DMS53 treated with DMSO at 0.1 percent for 48 hours (cell line): Measurements from ENCODE around the gene IGFN1.

ENCODE experiments used
- DNase-seq: peaks from one replicate; lab custom pipeline; 2025; ENCODE audit not compliant: unreplicated experiment; lab: John Stamatoyannopoulos, UW

The IGFN1 gene

DNA sequence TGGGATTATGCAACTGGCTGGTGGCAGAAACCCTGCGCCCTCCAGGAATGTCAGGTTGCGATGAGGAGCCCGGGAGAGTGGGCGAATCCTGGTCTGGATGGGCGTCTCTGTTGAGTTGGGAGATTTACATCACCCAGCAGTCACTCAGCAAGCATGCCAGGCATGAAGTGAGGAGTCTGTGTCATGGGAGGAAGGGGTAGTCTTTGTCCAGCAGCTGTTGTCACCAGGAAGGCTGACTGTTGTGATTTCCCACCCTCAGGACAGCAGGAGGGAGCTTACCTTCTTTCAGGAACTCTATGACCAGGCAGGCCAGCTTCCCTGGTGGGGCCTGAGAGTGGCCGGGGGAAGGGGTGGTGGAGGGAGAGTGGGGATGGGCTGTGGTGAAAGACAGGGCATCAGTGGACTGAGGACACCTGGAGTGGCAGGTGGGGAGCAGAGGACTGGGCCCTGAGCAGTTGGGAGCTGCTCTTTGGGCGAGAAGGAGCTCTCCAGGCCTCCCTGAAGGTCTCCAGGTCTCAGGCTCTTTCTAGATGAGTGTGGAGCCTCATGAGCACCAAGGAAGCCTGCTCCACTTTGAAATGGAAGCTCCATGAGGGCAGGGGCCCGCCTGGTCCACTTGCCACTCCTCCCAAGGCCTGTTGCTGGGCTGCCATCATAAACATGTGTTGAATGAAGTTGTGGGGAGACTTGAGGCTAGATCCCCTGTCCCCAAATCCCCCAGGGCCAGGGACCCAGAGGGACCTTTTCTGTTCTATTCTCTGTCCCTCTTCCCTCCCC, 71.3 kb downstream of the IGFN1 start:
- DNase-seq: no peak

DNA sequence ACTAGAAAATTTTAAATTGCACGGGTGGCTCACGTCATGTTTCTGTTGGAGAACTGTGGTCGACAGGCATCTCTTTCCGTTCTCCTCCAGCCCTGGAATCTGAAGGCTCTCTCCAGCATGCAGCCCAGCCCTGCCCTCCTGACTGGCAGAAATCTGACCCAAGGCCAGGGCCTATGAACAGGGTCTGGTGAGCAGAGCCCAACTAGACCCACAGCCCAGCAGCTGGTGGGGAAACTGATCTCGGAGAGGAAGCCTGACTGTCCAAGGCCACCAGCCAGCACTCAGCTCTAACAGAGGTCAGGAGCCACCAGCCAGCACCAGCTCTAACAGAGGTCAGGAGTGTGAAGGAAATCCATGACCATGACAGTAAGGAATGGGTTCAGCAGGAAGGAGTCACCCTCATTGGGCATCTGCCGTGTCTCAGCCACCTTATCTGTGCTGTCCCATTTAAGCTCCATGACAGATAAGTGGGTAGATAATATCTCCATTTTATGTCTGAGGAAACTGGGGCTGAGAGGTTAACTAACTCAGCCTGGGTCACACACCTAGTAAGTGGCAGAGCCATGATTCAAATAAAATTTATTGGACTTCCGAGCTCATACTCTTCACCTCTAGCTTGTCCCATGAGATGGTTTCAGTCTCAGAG, 72.5 kb downstream of the IGFN1 start:
- no peak for DNase-seq

DNA sequence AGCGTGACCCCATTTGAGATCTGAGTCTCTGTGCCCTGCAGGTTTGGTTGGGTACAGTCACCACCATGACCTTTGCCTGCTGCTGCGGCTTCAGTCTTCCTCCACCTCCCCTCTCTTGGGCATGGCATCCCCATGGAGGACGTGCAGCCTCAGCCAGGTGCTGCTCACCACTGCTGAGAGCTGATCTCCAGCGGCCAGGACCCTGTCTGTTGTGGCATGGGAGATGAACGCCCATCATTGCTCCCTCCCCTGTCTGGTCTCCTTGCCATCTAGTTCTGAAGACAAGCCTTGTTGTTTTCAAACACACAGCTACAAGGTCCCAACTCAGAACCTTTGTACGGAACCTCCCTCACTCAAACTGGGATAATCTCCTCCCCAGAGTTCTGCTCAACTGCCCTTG, 73.4 kb downstream of the IGFN1 start:
- no peak for DNase-seq

DNA sequence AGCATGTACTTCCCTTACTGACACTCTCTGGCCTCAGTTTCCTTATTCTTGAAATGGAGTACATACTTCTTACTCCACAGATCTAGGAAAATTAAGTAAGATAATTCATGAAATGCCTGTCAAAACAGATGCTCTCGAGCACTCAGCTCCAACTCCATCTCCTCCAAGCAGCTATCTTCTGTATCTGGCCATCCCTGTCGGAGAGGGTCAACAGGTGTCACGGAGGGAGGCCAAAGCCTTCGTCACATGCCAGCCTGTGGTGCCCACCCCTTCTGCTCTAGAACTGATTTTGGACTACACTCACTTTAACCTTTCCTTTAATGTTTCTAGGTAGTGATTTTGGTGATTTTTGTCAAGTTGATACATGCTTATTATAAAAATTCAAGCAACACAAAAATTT, 73.9 kb downstream of the IGFN1 start:
- DNase-seq: no peak

DNA sequence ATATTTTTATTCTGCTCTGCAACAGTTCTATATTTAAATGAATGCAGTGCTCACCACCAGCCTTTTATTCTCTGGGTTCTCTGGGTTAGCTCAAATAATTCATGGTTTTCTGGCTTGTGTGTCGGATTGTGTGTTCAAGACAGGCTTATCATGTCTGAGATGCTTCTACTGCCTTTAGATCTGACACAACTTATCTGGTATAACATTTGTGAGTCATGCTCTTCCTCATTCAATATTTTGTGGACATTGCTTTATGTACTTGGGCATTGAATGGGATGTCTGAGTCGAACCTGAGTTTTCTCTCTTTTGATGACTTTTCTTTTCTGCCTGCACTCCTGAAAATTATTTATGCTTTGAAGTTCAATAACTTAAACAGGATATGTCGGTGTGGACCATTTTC, 75.1 kb downstream of the IGFN1 start:
- DNase-seq: peak; percentile 20

DNA sequence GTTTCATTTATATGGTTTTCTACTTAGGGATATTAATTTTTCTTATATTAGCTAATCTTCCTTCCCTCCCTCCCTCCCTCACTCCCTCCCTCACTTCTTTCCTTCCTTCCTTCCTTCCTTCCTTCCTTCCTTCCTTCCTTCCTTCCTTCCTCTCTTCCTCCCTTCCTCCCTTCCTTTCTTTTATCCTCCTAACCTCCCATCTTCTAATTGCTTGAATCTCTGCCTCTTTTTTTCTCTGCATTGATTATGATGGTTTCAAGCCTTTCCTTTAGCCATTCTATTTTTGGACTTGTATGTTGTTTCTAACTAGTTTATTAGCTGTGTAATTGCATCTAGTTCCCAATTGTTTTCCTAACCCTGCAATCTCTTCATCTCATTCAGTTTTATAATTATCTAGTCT, 75.7 kb downstream of the IGFN1 start:
- DNase-seq: no peak

DNA sequence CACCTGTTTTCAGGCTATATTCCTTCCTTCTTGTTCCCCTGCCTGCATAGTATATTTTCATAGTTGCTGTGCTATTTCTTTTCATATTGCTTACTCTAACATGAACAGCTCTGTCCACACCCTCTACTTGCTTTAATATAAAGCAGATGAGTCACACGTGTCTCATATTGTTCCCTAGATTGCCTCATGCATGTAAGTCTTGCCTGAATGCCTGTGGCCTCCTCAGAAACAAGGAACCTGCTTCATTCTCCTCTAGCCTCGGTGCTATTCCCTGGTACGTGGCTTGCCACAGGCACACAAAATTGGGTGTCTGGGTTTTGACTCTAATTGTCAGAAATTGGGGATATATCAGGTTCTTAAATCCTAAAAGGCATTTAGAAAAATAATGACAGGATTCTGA, 76.2 kb downstream of the IGFN1 start:
- peak; percentile 51 for DNase-seq

DNA sequence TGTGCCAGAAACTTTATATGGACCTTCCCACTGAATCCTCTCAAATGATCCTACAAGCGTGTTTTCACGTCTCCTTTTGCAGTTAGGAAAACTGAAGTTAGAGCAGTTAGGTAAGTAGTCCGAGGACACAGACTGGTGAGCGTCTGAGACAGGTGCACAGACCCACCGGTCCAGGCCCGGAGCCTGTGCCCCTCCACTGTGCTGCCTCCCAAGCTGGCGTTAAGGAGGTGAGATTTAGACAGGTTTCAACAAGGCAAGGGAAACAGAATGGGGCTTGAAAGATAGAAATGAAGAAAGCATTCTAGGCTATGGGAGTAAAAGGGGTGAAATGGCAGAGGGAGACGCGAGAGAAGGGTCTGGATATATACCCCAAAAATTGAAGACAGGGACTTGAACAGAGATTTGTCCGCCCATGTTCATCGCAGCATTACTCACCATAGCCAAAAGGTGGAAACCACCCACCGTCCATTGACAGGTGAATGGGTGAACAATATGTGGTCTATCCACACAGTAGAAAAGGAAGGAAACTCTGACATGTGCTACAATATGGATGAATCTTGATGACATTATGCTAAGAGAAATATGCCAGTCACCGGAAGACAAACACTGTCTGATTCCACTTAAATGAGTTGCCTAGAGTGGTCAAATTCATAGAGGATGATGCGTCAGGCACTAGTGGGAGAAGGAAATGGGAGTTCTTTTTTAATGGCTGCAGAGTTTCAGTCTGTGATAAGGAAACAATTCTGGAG, 77.0 kb downstream of the IGFN1 start:
- no peak for DNase-seq

DNA sequence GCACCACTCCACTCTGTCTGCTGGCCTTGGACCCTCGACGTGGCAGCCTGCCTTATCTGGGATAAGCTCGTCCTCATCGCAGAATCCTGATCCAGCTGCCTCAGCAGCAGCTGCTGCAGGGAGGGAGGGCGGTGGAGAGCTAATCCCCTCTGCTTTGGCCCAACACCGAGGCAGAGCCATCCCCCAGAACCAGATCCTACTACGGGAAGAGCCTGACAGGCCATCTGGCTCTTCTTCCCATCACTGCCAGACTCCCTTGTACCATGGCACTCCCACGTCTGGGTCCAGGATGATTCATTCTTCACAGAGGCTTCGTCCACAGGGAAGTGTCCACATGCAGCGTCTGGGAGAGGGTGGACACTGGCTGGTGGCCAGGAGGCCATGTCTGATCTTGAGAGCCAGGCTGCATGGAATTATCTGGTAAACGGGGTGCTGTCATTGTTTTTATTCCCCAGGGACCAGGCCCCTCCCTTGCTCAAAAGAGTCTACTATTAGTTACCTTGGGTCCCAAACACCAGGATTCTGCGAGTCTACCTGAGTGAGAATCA, 78.1 kb downstream of the IGFN1 start:
- no peak for DNase-seq

DNA sequence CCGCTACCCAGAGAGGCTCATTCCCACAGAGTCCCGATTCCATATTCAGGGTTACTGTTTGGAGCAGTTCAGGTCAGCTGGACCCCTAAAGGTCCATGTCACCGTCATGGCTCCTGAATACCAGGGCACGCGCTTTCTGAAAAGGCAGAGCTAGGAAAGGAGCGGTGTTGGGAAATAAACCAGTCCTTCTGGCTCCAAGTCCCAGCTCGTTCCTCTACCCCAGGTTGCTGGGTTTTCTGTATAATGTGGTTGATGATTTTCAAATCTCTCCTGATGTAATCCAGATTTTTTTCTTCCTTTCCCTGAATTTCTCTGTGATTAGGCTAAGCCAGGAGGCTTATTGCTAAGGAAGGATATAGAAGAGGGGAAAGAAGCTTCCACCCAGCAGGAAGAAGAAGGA, 78.7 kb downstream of the IGFN1 start:
- DNase-seq: no peak

DNA sequence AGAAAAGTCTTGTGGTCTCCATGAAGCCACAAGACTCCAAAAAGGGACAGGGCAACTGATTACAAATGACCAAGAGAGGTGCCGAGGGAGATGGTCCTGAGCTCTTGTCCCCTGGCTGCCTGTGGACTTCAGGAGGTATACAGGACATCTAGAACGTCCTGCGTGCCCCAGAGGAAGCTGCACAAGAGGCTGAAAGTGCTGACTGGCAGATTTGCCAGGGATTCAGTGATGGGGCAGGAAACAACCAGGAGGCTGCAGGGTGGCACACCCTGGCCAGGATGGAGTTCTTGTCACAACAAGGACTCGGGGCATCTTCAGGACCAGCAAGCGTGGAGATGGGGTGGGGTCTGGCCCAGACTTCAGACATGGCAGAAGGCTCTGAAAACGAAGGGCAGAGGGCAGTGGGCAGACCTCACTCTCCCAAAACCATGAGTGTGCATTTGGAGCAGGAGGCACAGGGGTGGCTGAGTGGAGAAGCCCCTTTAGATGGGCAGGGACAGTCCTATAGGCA, 79.3 kb downstream of the IGFN1 start:
- no peak for DNase-seq

DNA sequence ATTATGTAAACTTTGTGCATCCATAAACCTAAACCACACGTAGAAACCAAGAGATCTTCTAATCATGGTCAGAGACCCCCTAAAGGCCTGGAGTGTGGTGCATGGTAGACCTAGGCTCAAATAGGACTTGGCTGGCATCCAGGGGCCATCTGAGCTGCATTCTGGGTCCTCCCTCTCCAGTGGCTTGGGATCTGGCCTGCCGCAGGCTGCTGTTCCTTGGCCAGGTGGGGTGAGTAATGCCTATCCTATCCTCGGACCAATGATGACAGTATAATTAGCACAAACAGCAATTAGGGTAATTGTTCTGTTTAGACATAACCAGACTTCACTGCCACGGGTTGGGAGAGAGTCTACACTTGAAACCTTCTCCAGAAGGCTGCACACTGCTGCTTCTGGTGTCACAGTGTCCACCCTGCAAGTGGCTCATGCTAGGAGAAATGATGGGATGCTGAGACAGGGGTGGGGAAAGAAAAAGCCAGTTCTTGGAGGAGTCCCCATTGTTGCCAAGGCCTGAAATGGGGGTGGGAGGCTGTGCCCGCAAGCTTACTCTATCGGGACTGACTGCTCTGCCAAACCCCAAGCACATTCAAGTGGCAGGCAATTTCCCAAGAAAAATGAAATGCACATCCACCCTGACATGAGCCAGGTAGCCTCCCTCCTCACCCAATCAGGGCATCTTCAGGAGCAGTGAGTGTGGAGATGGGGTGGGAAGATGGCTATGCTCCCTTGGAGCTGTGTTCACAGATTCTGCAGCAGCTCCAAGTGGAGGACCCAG, 80.2 kb downstream of the IGFN1 start:
- no peak for DNase-seq

DNA sequence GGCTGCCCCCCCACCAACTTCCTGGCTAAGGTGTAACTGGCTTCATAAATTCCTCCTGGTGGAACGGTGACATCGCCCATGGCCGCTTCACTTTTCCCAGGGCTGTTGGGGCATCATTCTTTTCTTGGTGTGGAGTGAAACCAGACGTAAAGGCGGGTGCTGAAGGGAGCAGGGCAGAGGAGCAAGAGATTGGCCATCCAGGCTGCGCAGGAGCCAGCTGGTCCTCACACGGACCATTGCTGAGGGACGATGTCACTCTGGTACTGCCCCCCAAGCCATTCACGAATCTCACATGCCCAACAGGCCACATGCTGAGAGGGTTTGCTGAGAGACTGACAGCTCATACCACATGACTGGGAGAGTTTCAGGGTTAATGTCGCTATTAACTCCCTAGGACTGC, 82.2 kb downstream of the IGFN1 start:
- DNase-seq: no peak

DNA sequence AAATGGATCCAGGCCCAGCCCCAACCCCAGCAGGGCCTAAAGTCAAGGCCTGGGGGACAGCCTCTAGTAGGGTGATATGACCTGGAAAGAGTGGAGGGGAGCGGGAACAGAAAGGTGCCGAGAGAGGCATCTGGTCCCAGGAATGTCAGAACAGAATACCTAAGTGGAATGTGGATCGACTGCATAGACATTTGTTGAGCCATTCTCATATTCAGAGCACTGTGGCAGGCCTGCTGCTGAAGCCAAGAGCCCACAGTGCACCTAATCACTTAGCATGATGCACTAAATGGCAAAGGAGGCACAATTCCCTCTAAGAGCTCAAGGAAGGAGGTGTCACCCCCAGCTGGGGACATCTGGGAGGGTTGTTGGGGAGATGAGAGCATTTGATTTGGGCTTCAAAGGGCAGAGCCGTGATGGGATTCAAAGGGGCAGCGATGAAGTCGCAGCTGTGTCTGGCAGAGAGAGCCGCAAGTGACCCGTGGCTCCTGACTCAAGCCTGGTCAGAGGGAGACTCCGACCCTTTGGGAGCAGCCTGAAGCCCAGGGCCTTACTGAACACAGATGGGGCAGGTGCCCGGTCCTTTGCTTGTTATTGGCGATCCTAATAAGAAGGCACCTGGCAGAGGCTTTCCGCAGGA, 84.1 kb downstream of the IGFN1 start:
- DNase-seq: no peak

DNA sequence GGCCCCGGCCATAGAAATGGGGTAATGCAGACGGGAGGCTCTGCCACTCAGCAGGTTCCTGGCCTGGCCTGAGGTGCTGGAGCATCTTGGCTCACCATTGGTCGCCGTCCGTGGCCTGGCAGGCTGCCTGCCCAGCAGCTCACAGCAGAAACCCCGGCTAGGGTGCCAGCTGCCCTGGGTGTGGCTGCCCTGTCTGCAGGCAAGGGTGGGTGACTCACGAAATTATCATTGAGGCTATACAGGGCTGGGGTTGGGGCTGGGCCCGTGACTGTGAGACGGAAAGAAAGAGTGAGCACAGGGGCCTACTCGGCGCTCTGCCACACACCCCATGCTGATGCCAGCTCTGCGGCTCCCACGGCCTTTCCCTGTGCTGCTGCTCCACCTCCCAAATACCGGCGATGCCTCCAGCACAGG, 84.6 kb downstream of the IGFN1 start:
- DNase-seq: no peak

DNA sequence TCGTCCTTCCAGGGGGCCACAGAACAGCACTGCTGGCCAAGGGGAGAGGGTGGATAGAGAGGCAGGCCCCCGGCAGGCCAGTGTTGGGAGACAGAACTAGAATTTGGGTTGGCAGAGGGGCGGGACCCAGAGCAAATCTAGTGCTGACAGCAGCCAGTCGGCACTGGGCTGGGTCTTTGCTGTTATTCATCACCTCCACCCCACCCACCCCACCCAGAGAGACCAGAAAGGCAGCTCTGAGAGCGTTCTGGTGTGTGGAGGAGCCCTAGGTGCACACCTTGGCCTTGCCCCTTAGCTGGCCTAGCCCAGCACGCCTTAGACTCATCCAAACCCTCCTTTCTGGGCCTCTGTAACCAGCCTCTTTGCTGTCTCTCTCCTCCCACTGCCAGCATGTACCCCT, 86.3 kb downstream of the IGFN1 start:
- no peak for DNase-seq

DNA sequence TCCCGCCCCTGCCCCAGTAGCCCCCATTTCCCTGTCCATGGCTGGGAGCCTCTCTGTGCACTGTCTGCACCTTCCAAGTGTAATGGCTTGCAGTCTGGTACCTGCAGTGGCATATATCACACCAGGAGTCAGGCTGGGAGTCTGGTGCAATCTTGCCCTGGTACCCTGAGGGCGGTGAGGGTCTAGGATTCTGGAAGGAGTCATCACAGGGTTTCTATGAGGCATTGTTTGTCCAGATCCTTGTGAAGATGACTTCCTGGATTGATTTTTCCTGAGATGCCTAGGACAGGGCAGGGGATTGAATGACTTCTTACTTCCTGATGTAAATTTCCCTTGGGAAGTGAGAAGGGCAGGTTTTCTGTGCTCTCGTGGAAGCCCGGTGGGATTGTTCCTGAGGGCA, 86.8 kb downstream of the IGFN1 start:
- DNase-seq: no peak
